GM12891 (cell line): ENCODE results near the gene CALN1.

Experiments used
- PAX5 ChIP-seq: IDR thresholded peaks from 2 replicates; pipeline ENCODE4 v1.6.1; 2011; ENCODE audit warnings: low read length, moderate library complexity, mild to moderate bottlenecking; ENCODE audit not compliant: insufficient read depth, severe bottlenecking
- POLR2A ChIP-seq: IDR thresholded peaks from 2 replicates; pipeline ENCODE4 v1.6.1; 2011; ENCODE audit warnings: low read depth, low read length, control low read depth
- POLR2AphosphoS5 ChIP-seq: IDR thresholded peaks from 2 replicates; pipeline ENCODE4 v1.6.1; 2011; ENCODE audit warnings: low read depth, low read length, control low read depth
- TAF1 ChIP-seq: IDR thresholded peaks from 2 replicates; pipeline ENCODE4 v1.6.1; 2011; ENCODE audit warnings: low read depth, low read length, control low read depth

DNA sequence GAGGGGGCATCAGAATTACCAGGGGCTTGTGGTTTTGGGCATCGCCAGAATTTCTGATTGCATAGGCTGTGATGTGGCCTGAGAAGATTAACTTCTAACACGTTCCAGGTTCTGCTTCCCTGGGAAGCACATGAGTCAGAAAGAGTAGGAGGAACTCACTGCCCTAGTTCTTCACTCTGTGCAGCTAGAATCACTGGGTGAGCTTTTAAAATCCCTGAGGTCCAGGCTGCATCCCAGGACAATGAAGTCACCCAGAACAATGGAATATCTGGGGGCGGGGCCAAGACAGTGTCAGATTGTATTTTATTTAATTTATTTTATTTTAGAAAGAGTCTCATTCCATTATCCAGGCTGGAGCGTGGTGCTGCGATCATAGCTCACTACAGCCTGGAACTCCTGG lies 636.5 kb downstream of the CALN1 start:
- TF ChIP-seq PAX5 (no peak), POLR2A (no peak), TAF1 (no peak), POLR2AphosphoS5 (no peak)
